Measurements from ENCODE around the gene GLUD2. TPM values are rescaled to one million over a fixed set of nuclear protein-coding genes. Genes with fewer than 3 reads are reported as not detected.

The GLUD2 gene
- total and polyA plus RNA-seq, 2 of the 8 experiments (the other 6 are each of a cell fraction or from before 2014, with no cell fraction given): 0.14 to 0.26 TPM

DNA sequence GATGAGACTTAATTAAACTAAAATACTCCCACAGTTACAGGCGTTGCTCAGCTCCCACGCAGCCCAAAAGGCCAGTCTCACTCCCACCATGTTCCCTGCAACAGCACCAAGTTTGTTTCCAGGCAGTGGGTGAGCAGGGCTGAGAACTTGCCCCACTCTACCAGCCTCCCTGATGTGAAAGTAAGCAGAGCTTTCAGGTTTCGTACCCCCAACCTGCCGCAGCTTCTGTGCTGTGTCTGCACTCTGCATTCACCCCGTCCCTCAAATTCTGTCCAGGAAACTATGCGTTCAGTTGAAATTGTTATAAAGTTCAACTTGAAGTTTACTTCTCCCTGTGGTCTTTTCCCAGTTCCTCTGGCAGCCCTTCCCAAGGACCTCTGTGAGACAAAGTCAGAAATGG lies 17.2 kb downstream of the GLUD2 start:
- H3K4ac ChIP-seq (replicated peaks; ENCODE audit: insufficient read length, low read depth, low read length): no peak overlapping the region
- H4K20me1 ChIP-seq (replicated peaks in 1 of 2; ENCODE audit: control insufficient read depth in 1 of 2, insufficient read depth in 2 of 2, low read length in 2 of 2): no peaks in the 10 kb centered on the region
- H2BK12ac ChIP-seq (ENCODE audit: low read depth, low read length): no peak overlapping the region
- no peak overlapping the region for H3K14ac ChIP-seq (ENCODE audit: insufficient read length)
- ChIA-PET CTCF (ENCODE audit: partially characterized antibody) (no interaction called here), POLR2A (ENCODE audit: partially characterized antibody) (no interaction called here)
- H2AFZ ChIP-seq (ENCODE audit: low read length): no peak overlapping the region
- H3K56ac ChIP-seq (replicated peaks; ENCODE audit: insufficient read length, low read depth, low read length): no peak overlapping the region
- H2AK5ac ChIP-seq (ENCODE audit: low read depth, low read length): no peak overlapping the region
- no peaks in the 10 kb centered on the region for H3K36me3 ChIP-seq (ENCODE audit: control insufficient read depth in 2 of 4, insufficient read depth in 4 of 4, low read length in 3 of 4)
- H3K9ac ChIP-seq (replicated peaks in 1 of 4; ENCODE audit: extremely low read depth in 1 of 4, low read depth in 3 of 4, low read length in 3 of 4): no peak overlapping the region
- no peak for TF ChIP-seq CEBPB (IDR thresholded peaks at IDR 0.05; ENCODE audit: low read depth, low read length)
- TF ChIP-seq CHD1 (IDR thresholded peaks at IDR 0.05; ENCODE audit: low read depth, low read length): no peak
- no peak for TF ChIP-seq SIN3A (conservative IDR thresholded peaks at IDR 0.05 in 1 of 2, IDR thresholded peaks at IDR 0.05 in 1 of 2; ENCODE audit: low read depth in 1 of 2, low read length in 2 of 2)
- TF ChIP-seq SRF (IDR thresholded peaks at IDR 0.05; ENCODE audit: low read depth, low read length): no peak
- no peak for TF ChIP-seq CBX5 (IDR thresholded peaks at IDR 0.05; ENCODE audit: low read depth, low read length)
- TF ChIP-seq RAD21 (IDR thresholded peaks at IDR 0.05 in 1 of 2, conservative IDR thresholded peaks at IDR 0.05 in 1 of 2; ENCODE audit: low read depth in 2 of 2, low read length in 2 of 2): no peak
- TF ChIP-seq, protein P1, sequence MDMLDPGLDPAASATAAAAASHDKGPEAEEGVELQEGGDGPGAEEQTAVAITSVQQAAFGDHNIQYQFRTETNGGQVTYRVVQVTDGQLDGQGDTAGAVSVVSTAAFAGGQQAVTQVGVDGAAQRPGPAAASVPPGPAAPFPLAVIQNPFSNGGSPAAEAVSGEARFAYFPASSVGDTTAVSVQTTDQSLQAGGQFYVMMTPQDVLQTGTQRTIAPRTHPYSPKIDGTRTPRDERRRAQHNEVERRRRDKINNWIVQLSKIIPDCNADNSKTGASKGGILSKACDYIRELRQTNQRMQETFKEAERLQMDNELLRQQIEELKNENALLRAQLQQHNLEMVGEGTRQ (IDR thresholded peaks at IDR 0.05; ENCODE audit: low read length): no peak
- H3K27ac ChIP-seq (ENCODE audit: low read depth, low read length): no peak overlapping the region
- no peaks in the 10 kb centered on the region for H3K4me1 ChIP-seq (replicated peaks in 1 of 4; ENCODE audit: control insufficient read depth in 3 of 4, insufficient read depth in 4 of 4, low read length in 3 of 4)
- no peaks in the 10 kb centered on the region for H3K27me3 ChIP-seq (replicated peaks in 1 of 4; ENCODE audit: control insufficient read depth in 3 of 4, extremely low read depth in 1 of 4, insufficient read depth in 3 of 4, low read length in 3 of 4)
- FAIRE-seq: no peak
- no peak overlapping the region for H2BK120ac ChIP-seq (replicated peaks; ENCODE audit: low read depth, low read length)
- no peak overlapping the region for H3K23ac ChIP-seq (ENCODE audit: insufficient read length)
- H3K23me2 ChIP-seq (ENCODE audit: low read depth, low read length): no peaks in the 10 kb centered on the region
- no peak overlapping the region for H2BK20ac ChIP-seq (ENCODE audit: low read length)
- no peak overlapping the region for H2BK15ac ChIP-seq (ENCODE audit: low read length)
- no peak for DNase-seq (ENCODE audit: low read depth in 1 of 2, low spot score in 2 of 2)
- no peaks in the 10 kb centered on the region for H3K79me1 ChIP-seq (ENCODE audit: low read depth, low read length)
- no peak overlapping the region for H3K4me2 ChIP-seq (ENCODE audit: insufficient read depth in 1 of 2, low read depth in 2 of 2, low read length in 2 of 2)
- no peaks in the 10 kb centered on the region for H3K79me2 ChIP-seq (ENCODE audit: control insufficient read depth in 1 of 2, insufficient read depth in 2 of 2, low read length in 2 of 2)
- H4K8ac ChIP-seq (ENCODE audit: extremely low read depth, insufficient read depth, low read length): no peak overlapping the region
- no peak overlapping the region for H4K5ac ChIP-seq (ENCODE audit: insufficient read length, low read depth, low read length)
- peaks cover 6 to 22% of the 10 kb centered on the region in 2 experiments; a peak in 3 of 4 replicates for H3K9me3 ChIP-seq (ENCODE audit: insufficient read depth in 2 of 2, low read depth in 1 of 2, low read length in 1 of 2)
- no peak overlapping the region for H2BK5ac ChIP-seq (ENCODE audit: low read depth, low read length)
- no peak overlapping the region for H4K91ac ChIP-seq (replicated peaks; ENCODE audit: insufficient read length, low read length)
- 84% methylated on average over 6 of the region's 6 CpGs; no CpG with 5 or more reads in 1 of the 2 experiments for WGBS, 2 experiments (ENCODE audit: extremely low coverage in 1 of 2, insufficient coverage in 1 of 2, insufficient read length in 1 of 2, insufficient replicate concordance in 2 of 2, low coverage in 1 of 2, low lambda C conversion rate in 2 of 2, missing lambda C conversion rate in 1 of 2)
- no peak overlapping the region for H3K18ac ChIP-seq (ENCODE audit: extremely low read depth, low read length)
- H3K4me3 ChIP-seq (ENCODE audit: extremely low read depth in 1 of 4, insufficient read depth in 2 of 4, low read depth in 3 of 4, low read length in 4 of 4): no peak overlapping the region

Data from H1 (cell line).